Fibroblast of mammary gland (primary cell): ENCODE results near the gene COQ3.

Experiments used
- DNase-seq: peaks from one replicate; pipeline ENCODE4 v3.0.0-alpha.2; 2010; ENCODE audit warnings: low read depth
- H3K4me3 ChIP-seq: 2 replicates; pipeline ENCODE4 v1.5.1; 2011; ENCODE audit warnings: low read depth, mild to moderate bottlenecking, low read length, moderate library complexity; ENCODE audit not compliant: control insufficient read depth
- TF ChIP-seq, protein P1 (sequence below): conservative IDR thresholded peaks from 2 replicates; pipeline ENCODE4 v1.5.1; 2011; ENCODE audit warnings: low read depth, low read length, inconsistent platforms; ENCODE audit not compliant: control insufficient read depth, insufficient read depth

Gene COQ3

GRCh38 chr6:99359800-99360199, 34.2 kb downstream of the COQ3 start:
- H3K4me3 ChIP-seq: no peak overlapping the region
- DNase-seq: no peak
- TF ChIP-seq, protein P1, sequence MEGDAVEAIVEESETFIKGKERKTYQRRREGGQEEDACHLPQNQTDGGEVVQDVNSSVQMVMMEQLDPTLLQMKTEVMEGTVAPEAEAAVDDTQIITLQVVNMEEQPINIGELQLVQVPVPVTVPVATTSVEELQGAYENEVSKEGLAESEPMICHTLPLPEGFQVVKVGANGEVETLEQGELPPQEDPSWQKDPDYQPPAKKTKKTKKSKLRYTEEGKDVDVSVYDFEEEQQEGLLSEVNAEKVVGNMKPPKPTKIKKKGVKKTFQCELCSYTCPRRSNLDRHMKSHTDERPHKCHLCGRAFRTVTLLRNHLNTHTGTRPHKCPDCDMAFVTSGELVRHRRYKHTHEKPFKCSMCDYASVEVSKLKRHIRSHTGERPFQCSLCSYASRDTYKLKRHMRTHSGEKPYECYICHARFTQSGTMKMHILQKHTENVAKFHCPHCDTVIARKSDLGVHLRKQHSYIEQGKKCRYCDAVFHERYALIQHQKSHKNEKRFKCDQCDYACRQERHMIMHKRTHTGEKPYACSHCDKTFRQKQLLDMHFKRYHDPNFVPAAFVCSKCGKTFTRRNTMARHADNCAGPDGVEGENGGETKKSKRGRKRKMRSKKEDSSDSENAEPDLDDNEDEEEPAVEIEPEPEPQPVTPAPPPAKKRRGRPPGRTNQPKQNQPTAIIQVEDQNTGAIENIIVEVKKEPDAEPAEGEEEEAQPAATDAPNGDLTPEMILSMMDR: no peak

- TF ChIP-seq, protein P1: no peak
- DNase-seq: no peak
- H3K4me3 ChIP-seq: no peak overlapping the region
These were observed 37.4 kb downstream of the COQ3 start for GRCh38 chr6:99356641-99357040.

DNA sequence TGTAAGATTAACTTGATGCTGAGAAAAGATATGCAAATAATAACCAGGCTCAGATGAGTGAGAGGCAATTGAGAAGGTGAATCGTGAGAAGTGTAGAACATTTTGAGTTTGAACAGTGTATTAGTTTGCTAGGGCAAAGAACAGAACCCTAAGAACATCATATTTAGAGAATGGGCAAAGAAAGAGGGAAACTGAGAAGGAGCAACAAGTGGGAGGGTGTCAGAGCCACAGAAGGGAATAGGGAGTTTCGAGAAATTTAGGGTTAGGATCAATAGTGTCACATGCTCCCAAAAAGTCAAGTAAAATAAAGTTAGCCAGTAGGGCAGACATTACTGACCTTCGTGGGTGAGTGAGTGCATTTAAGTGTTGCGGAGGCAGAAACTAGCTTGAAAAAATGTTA, 39.0 kb downstream of the COQ3 start:
- TF ChIP-seq, protein P1: no peak
- H3K4me3 ChIP-seq: no peak overlapping the region
- DNase-seq: no peak

GRCh38 chr6:99353126-99353525, 40.9 kb downstream of the COQ3 start:
- DNase-seq: no peak
- TF ChIP-seq, protein P1: no peak

DNA sequence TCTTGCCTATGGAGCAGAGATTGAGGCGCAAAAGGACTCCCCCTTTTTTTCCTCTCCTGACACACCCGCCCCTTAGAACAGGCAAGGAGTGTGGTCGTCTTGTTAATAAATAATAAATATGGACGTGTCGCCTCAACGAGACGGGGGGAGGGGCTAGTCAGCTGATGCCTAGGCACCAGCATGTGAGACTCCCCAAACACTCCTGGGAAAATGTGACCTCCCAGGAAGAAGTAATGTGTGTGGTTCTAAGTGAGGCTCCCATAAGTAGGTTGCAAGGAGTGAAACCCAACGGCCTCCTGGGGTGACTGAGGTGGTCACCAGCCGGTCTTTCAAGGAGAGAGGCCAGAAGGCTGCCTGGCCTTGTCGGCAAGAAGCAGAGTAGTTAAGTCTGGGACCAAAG, 43.4 kb downstream of the COQ3 start:
- no peak overlapping the region for H3K4me3 ChIP-seq
- no peak for DNase-seq
- TF ChIP-seq, protein P1: no peak

More at GRCh38 chr6:99353126-99353525, 40.9 kb downstream of the COQ3 start:
- no peak overlapping the region for H3K4me3 ChIP-seq

DNA sequence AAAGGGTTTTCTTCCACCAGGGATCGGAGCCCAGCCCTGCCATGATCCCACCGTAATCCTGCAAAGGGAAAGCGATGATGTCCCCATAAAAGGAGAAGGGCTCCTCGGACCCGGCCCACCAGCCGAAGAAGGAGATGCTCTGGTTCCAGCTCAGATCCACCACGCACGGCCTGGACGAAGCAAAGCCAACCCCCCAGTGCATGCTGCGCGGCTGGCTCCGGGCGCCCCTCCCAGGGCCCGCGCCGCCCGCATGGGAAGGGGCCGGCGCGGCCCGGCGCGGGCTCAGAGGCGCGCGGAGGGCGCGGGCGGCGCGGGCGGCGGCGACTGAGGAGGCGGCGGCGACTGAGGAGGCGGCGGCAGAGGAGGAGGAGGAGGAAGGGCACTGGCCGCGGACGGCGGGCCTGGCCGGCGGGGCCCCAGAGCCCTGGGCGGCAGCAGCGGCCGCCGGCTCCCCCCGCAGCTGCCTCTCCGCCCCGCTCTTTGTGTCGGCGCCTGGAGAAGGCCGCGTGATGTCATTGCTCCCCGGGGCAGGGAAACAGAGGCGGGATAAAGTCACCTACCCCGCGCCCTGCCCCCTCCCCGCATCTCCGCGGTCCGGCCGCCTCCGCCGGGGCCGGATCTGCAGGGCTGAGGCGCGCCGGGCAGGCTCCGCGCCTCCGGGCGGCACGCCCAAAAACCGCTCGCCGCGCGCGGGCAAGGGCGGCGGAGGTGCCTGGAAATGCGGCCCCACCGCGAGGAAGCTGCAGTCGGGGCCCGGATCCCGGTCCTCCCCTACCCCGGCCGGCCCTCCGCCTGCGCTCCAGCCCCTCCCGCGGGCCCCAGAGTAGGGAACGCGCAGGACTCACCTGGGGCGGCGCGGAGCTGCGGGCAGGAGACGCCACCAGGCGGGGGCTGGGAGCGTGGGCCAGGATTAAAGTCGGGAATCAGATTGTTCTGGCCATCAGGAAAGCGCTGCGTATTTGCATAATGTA, 44.5 kb downstream of the COQ3 start, which contains the start of gene FAXC:
TSS of gene FAXC (minus strand) at position 504 of the 971 bp plus-strand sequence. CDS start at position 202, 302 bp downstream.
- DNase-seq: no peak
- TF ChIP-seq, protein P1: peak; percentile 1
- H3K4me3 ChIP-seq: peak within 1 kb of the TSS; percentile 50
